Hepatocyte (in vitro differentiated cells): ENCODE measurements around the gene CX3CL1. TPM values are rescaled to one million over a fixed set of nuclear protein-coding genes. Genes with fewer than 3 reads are reported as not detected.

Source experiments
- DNase-seq: peaks from one replicate; pipeline ENCODE4 v3.0.0-alpha.2; 2016; ENCODE audit warnings: low spot score
- H2AFZ ChIP-seq: fragments of 200-600 bp; sonication (generic); 2 replicates; pipeline ENCODE4 v1.6.0; 2016; ENCODE audit warnings: antibody characterized with exemption, mild to moderate bottlenecking
- H3K27ac ChIP-seq: fragments of 200-600 bp; sonication (generic); 2 replicates; pipeline ENCODE4 v1.5.1; 2016; ENCODE audit warnings: mild to moderate bottlenecking
- H3K27me3 ChIP-seq: fragments of 200-600 bp; sonication (generic); 2 replicates; pipeline ENCODE4 v1.6.1; 2016
- H3K36me3 ChIP-seq: fragments of 200-600 bp; sonication (generic); replicated peaks from 2 replicates; pipeline ENCODE4 v1.5.1; 2016; ENCODE audit warnings: low read depth; ENCODE audit not compliant: insufficient read depth
- H3K4me1 ChIP-seq: fragments of 200-600 bp; sonication (generic); 2 replicates; pipeline ENCODE4 v1.5.1; 2016; ENCODE audit warnings: mild to moderate bottlenecking, moderate library complexity; ENCODE audit not compliant: insufficient read depth
- H3K4me2 ChIP-seq: fragments of 200-600 bp; sonication (generic); 2 replicates; pipeline ENCODE4 v1.6.0; 2016
- H3K4me3 ChIP-seq: fragments of 200-600 bp; sonication (generic); 2 replicates; pipeline ENCODE4 v1.5.1; 2016; ENCODE audit warnings: mild to moderate bottlenecking
- H3K79me2 ChIP-seq: fragments of 200-600 bp; sonication (generic); 2 replicates; pipeline ENCODE4 v1.6.0; 2017; ENCODE audit warnings: mild to moderate bottlenecking
- H3K9me2 ChIP-seq: fragments of 200-600 bp; sonication (generic); replicated peaks from 2 replicates; pipeline ENCODE4 v1.6.0; 2017; ENCODE audit warnings: mild to moderate bottlenecking; ENCODE audit not compliant: insufficient read depth
- H3K9me3 ChIP-seq: fragments of 200-600 bp; sonication (generic); 2 replicates; pipeline ENCODE4 v1.5.1; 2016; ENCODE audit warnings: low read depth, mild to moderate bottlenecking
- H4K20me1 ChIP-seq: fragments of 200-600 bp; sonication (generic); 2 replicates; pipeline ENCODE4 v1.6.0; 2016; ENCODE audit warnings: mild to moderate bottlenecking; ENCODE audit not compliant: insufficient read depth, poor library complexity, severe bottlenecking
- EZH2 ChIP-seq: fragments of 200-600 bp; sonication (generic); IDR thresholded peaks from 2 replicates; pipeline ENCODE4 v1.6.1; 2016; ENCODE audit warnings: antibody characterized with exemption, mild to moderate bottlenecking, borderline replicate concordance
- EZH2phosphoT487 ChIP-seq: fragments of 200-600 bp; sonication (generic); IDR thresholded peaks from one replicate; pipeline ENCODE4 v1.6.1; 2018; ENCODE audit warnings: antibody characterized with exemption, mild to moderate bottlenecking, low read depth, moderate library complexity; ENCODE audit not compliant: unreplicated experiment, severe bottlenecking
- WGBS: methylation state at CpG from one replicate; pipeline ENCODE4 v1.1.6; 2016; ENCODE audit warnings: low lambda C conversion rate; ENCODE audit errors: missing lambda C conversion rate; 5-methylcytosine and 5-hydroxymethylcytosine counted together
- polyA plus RNA-seq: library from polyadenylated mRNA; unstranded; fragments of >200 nt; fragmentation: Nextera tagmentation; extraction: Ambion mirVana; gene quantifications from 2 replicates; pipeline ENCODE4 v1.2.1, GENCODE V29; 2016
- total RNA-seq: library from RNA; depleted of rRNA; stranded (reverse); fragments of >200 nt; gene quantifications from 2 replicates; pipeline ENCODE4 v1.2.3, GENCODE V29; 2014
- TF ChIP-seq, protein P1 (sequence below): fragments of 200-600 bp; sonication (generic); IDR thresholded peaks from 2 replicates; pipeline ENCODE4 v1.5.1; 2016; ENCODE audit warnings: antibody characterized with exemption, mild to moderate bottlenecking; ENCODE audit not compliant: poor library complexity

CX3CL1 gene
- total and polyA plus RNA-seq, 2 experiments from 2014 or later: 6.6 to 9.4 TPM

DNA sequence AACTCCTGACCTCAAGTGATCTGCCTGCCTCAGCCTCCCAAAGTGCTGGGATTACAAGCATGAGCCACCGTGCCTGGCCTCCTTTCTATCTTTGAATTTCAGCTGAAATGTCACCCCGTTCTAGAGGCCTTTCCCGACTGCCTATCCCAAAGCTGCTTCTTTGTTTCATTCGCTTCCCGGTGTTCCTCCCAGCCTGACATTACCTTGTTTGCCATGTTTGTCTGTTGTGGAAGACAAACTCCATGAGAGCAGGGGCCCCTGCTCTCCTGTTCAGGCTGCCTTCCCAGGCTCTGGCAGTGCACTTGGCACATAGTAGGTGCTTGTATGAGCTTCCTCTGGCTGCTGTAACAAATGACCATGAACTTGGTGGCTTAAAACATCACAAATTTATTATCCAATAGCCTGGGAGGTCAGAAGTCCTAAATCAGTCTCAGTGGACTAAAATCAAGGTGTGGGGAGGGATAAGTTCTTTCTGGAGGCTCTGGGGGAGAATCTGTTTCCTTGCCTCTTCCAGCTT lies 16.3 kb upstream of the CX3CL1 start:
- Histone ChIP-seq H3K27ac (no peak overlapping the region), H3K9me2 (no peaks in the 10 kb centered on the region), H4K20me1 (no peaks in the 10 kb centered on the region), H3K36me3 (no peaks in the 10 kb centered on the region), H3K4me2 (no peak overlapping the region), H3K4me1 (no peaks in the 10 kb centered on the region), H3K79me2 (no peaks in the 10 kb centered on the region), H3K27me3 (no peaks in the 10 kb centered on the region), H2AFZ (no peak overlapping the region), H3K4me3 (no peak overlapping the region), H3K9me3 (no peaks in the 10 kb centered on the region)
- WGBS: 86% methylated on average over 5 of the region's 5 CpGs
- TF ChIP-seq EZH2 (no peak), EZH2phosphoT487 (no peak)
- TF ChIP-seq, protein P1, sequence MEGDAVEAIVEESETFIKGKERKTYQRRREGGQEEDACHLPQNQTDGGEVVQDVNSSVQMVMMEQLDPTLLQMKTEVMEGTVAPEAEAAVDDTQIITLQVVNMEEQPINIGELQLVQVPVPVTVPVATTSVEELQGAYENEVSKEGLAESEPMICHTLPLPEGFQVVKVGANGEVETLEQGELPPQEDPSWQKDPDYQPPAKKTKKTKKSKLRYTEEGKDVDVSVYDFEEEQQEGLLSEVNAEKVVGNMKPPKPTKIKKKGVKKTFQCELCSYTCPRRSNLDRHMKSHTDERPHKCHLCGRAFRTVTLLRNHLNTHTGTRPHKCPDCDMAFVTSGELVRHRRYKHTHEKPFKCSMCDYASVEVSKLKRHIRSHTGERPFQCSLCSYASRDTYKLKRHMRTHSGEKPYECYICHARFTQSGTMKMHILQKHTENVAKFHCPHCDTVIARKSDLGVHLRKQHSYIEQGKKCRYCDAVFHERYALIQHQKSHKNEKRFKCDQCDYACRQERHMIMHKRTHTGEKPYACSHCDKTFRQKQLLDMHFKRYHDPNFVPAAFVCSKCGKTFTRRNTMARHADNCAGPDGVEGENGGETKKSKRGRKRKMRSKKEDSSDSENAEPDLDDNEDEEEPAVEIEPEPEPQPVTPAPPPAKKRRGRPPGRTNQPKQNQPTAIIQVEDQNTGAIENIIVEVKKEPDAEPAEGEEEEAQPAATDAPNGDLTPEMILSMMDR: no peak
- DNase-seq: no peak

DNA sequence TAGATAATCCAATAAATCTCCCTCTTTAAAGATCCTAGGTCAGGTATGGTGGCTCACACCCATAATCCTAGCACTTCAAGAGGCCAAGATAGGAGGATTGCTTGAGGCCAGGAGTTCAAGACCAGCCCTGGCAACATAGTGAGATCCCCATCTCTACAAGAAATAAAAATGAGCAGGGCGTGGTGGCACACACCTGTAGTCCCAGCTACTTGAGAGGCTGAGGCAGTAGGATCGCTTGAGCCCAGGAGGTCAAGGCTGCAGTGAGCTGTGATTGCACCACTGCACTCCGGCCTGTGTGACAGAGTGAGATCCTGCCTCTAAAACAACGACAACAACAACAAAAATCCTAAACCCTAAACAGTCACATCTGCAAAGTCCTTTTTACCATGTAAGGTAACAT lies 15.7 kb upstream of the CX3CL1 start:
- Histone ChIP-seq H3K4me2 (no peak overlapping the region), H3K36me3 (no peaks in the 10 kb centered on the region), H3K79me2 (no peaks in the 10 kb centered on the region), H3K9me3 (no peaks in the 10 kb centered on the region), H3K27ac (no peak overlapping the region), H3K27me3 (no peaks in the 10 kb centered on the region), H3K9me2 (no peaks in the 10 kb centered on the region), H3K4me1 (no peaks in the 10 kb centered on the region), H2AFZ (no peak overlapping the region), H3K4me3 (no peak overlapping the region), H4K20me1 (no peaks in the 10 kb centered on the region)
- no peak for DNase-seq
- no peak for TF ChIP-seq EZH2phosphoT487
- TF ChIP-seq, protein P1: no peak
- no peak for TF ChIP-seq EZH2
- WGBS: 99% methylated on average over 4 of the region's 4 CpGs

DNA sequence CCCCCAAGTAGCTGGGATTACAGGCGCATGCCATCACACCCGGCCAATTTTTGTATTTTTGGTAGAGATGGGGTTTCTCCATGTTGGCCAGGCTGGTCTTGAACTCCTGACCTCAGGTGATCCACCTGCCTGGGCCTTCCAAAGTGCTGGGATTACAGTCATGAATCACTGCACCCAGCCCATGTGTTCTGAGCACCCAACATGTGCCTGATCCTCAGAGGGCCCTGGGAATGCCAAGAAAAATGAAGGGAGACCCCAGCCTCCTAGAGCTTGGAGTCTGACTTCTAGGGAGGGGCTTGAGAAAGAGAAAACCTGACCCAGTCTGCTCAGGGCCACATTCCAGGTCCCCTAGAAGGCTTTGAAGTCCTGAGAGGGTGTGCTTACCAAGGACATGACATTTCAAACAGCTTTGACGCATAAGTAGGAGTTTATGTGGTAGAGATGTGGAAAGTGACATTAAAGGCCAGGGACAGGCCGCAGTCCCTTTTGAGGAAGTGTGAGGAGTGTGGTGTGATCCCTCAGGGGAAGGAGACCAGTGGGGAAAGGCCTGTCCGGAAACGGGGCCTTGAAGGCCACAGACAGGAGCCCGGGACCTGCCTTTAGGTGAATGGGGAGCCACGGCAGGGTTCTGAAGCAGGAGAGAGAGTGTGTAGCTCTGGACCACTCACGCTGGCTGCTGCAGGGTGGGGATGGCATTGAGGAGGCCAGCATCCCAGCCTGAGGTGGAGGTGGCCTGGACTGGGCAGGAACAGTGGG lies 14.8 kb upstream of the CX3CL1 start:
- H3K36me3 ChIP-seq: no peaks in the 10 kb centered on the region
- no peak overlapping the region for H3K4me3 ChIP-seq
- H3K9me3 ChIP-seq: no peaks in the 10 kb centered on the region
- TF ChIP-seq EZH2phosphoT487 (no peak), EZH2 (no peak)
- TF ChIP-seq, protein P1: no peak
- no peaks in the 10 kb centered on the region for H4K20me1 ChIP-seq
- H3K27ac ChIP-seq: no peak overlapping the region
- no peak for DNase-seq
- H3K9me2 ChIP-seq: no peaks in the 10 kb centered on the region
- no peak overlapping the region for H3K4me2 ChIP-seq
- H3K27me3 ChIP-seq: no peaks in the 10 kb centered on the region
- 91% methylated on average over 9 of the region's 9 CpGs for WGBS
- no peaks in the 10 kb centered on the region for H3K79me2 ChIP-seq
- no peaks in the 10 kb centered on the region for H3K4me1 ChIP-seq
- no peak overlapping the region for H2AFZ ChIP-seq
